Naive B cell (primary cell): ENCODE measurements around the gene CRCP. TPM values are rescaled to one million over a fixed set of nuclear protein-coding genes. Genes with fewer than 3 reads are reported as not detected.
"Not testable (repeated sequence)": the region's sequence is repeated elsewhere in the genome, so short reads cannot be mapped to it uniquely, and the experiment has no call there.

Experiments used
- ATAC-seq, 2 donors: fragments of 150-1000 bp; cut with Tn5 transposase; 2 replicates each; pipeline ENCODE4 v1.10.0; 2021; ENCODE audit warnings: low read depth in 2 of 2, mild to moderate bottlenecking in 2 of 2, moderate library complexity in 2 of 2
- DNase-seq: peaks from one replicate; pipeline ENCODE4 v3.0.0; 2022
- H3K27ac Mint-ChIP-seq, 6 donors: one replicate each; pipeline ENCODE4 v1.8.0; 2020 to 2022; ENCODE audit warnings: mild to moderate bottlenecking in 6 of 6, mixed read lengths in 6 of 6, moderate library complexity in 5 of 6, inconsistent platforms in 2 of 6
- H3K27me3 Mint-ChIP-seq, 3 donors: one replicate each; pipeline ENCODE4 v1.8.0; 2021 to 2022; ENCODE audit warnings: mixed read lengths in 3 of 3, mild to moderate bottlenecking in 1 of 3
- H3K36me3 Mint-ChIP-seq, 2 donors: one replicate each; pipeline ENCODE4 v1.8.0; 2020 to 2022; ENCODE audit warnings: mixed read lengths in 2 of 2, inconsistent platforms in 1 of 2, mild to moderate bottlenecking in 1 of 2
- H3K4me1 Mint-ChIP-seq, 3 donors: one replicate each; pipeline ENCODE4 v1.8.0; 2020 to 2022; ENCODE audit warnings: mixed read lengths in 3 of 3, inconsistent platforms in 1 of 3, mild to moderate bottlenecking in 1 of 3, moderate library complexity in 1 of 3
- H3K4me3 Mint-ChIP-seq, 8 donors: one replicate each; pipeline ENCODE4 v1.8.0; 2020 to 2022; ENCODE audit warnings: mild to moderate bottlenecking in 8 of 8, mixed read lengths in 8 of 8, moderate library complexity in 8 of 8, inconsistent platforms in 2 of 8
- H3K9me3 Mint-ChIP-seq, 7 donors: one replicate each; pipeline ENCODE4 v1.8.0; 2020 to 2022; ENCODE audit warnings: mixed read lengths in 7 of 7, mild to moderate bottlenecking in 5 of 7, inconsistent platforms in 2 of 7, moderate library complexity in 1 of 7
- polyA plus RNA-seq, 6 donors: library from polyadenylated mRNA; unstranded; fragments of 300-500 nt; fragmentation: Illumina TruSeq; gene quantifications; one replicate each; pipeline ENCODE4 v1.2.3, GENCODE V29; 2021; ENCODE audit warnings: low read depth in 6 of 6

The CRCP gene
- polyA plus RNA-seq, 6 donors from 2014 or later, result 12.0 to 44.6 (median 29.8) TPM

DNA sequence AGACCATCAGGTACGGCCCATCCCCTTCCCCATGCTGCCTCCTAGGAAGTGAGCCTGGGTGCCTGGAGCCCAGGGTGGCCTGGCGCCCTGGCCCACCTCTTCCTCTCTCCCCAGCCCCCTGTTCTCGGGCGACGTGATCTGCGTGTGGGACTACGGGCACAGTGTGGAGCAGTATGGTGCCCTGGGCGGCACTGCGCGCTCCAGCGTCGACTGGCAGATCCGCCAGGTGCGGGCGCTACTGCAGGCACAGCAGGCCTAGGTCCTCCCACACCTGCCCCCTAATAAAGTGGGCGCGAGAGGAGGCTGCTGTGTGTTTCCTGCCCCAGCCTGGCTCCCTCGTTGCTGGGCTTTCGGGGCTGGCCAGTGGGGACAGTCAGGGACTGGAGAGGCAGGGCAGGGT lies 22.0 kb upstream of the CRCP start:
- H3K9me3 Mint-ChIP-seq, result no peaks in the 10 kb centered on the region
- no peaks in the 10 kb centered on the region for H3K36me3 Mint-ChIP-seq
- H3K27ac Mint-ChIP-seq, result no peak overlapping the region
- H3K4me1 Mint-ChIP-seq, result no peaks in the 10 kb centered on the region
- ATAC-seq, result no peak
- DNase-seq, result no peak
- no peaks in the 10 kb centered on the region for H3K27me3 Mint-ChIP-seq
- H3K4me3 Mint-ChIP-seq, result no peak overlapping the region

- peak overlapping the region in 2 of 6 donors; percentile 11 to 38 for H3K27ac Mint-ChIP-seq
- DNase-seq (no peak), ATAC-seq (no peak)
- no peak overlapping the region for H3K4me3 Mint-ChIP-seq
- H3K36me3 Mint-ChIP-seq, result no peaks in the 10 kb centered on the region
- H3K27me3 Mint-ChIP-seq, result no peaks in the 10 kb centered on the region
- H3K9me3 Mint-ChIP-seq, result no peaks in the 10 kb centered on the region
- peaks cover 7 to 8% (median 8%) of the 10 kb centered on the region in 3 donors for H3K4me1 Mint-ChIP-seq
These were observed 19.6 kb upstream of the CRCP start for GRCh38 chr7:66095010-66095409.

- no peaks in the 10 kb centered on the region for H3K27me3 Mint-ChIP-seq
- peak overlapping the region in 2 of 8 donors; percentile 74 to 84 for H3K4me3 Mint-ChIP-seq
- ATAC-seq (no peak), DNase-seq (no peak)
- peaks cover 11 to 13% (median 12%) of the 10 kb centered on the region in 3 donors for H3K4me1 Mint-ChIP-seq
- H3K9me3 Mint-ChIP-seq, result no peaks in the 10 kb centered on the region
- peak overlapping the region in 1 of 6 donors; percentile 81 for H3K27ac Mint-ChIP-seq
- no peaks in the 10 kb centered on the region for H3K36me3 Mint-ChIP-seq
These were observed 15.5 kb upstream of the CRCP start for GRCh38 chr7:66099232-66099550.

- Mint-ChIP-seq H3K27me3 (no peaks in the 10 kb centered on the region), H3K27ac (peak overlapping the region; percentile 61 to 98 (median 78)), H3K36me3 (no peaks in the 10 kb centered on the region), H3K9me3 (no peaks in the 10 kb centered on the region), H3K4me1 (peaks cover 11 to 13% (median 12%) of the 10 kb centered on the region in 3 donors), H3K4me3 (peak overlapping the region; percentile 74 to 90 (median 84))
- ATAC-seq (peak; percentile 76 to 82), DNase-seq (no peak)
These were observed 14.9 kb upstream of the CRCP start for GRCh38 chr7:66099551-66100407.

DNA sequence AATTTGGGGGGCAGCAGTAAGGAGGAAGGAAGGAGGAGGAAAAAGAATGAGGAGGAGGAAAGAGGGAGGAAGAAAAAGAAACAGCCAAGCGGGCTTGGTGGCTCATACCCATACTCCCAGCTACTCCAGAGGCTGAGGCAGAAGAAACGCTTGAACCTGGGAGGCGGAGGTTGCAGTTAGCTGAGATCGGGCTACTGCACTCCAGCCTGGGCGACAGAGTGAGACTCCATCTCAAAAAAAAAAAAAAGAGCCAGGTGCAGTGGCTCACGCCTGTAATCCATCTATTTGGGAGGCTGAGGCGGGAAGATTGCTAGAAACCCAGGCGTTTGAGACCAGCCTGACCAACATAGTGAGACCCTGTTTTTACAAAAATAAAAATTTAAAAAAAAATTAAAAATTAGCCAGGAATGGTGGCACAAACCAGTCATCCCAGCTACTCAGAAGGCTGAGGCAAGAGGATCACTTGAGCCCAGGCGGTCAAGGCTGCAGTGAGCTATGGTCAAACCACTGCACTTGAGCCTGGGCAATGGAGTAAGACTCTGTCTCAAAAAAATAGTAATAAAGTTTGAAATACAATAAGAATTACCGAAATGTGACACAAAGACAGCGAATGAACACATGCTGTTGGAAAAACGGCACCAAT lies 14.1 kb upstream of the CRCP start:
- Mint-ChIP-seq H3K4me3 (peak overlapping the region in 7 of 8 donors; percentile 30 to 90 (median 84)), H3K9me3 (no peaks in the 10 kb centered on the region), H3K27me3 (no peaks in the 10 kb centered on the region), H3K36me3 (no peaks in the 10 kb centered on the region), H3K4me1 (peaks cover 11 to 13% (median 12%) of the 10 kb centered on the region in 3 donors), H3K27ac (peak overlapping the region in 4 of 6 donors; percentile 57 to 90 (median 77))
- ATAC-seq (no peak), DNase-seq (no peak)

- ATAC-seq, H3K36me3 Mint-ChIP-seq, DNase-seq, H3K4me3 Mint-ChIP-seq, H3K27ac Mint-ChIP-seq, H3K27me3 Mint-ChIP-seq, H3K9me3 Mint-ChIP-seq: not testable (repeated sequence)
- peaks cover 11 to 13% (median 12%) of the 10 kb centered on the region in 3 donors for H3K4me1 Mint-ChIP-seq
These were observed 12.5 kb upstream of the CRCP start for GRCh38 chr7:66102168-66102567.

DNA sequence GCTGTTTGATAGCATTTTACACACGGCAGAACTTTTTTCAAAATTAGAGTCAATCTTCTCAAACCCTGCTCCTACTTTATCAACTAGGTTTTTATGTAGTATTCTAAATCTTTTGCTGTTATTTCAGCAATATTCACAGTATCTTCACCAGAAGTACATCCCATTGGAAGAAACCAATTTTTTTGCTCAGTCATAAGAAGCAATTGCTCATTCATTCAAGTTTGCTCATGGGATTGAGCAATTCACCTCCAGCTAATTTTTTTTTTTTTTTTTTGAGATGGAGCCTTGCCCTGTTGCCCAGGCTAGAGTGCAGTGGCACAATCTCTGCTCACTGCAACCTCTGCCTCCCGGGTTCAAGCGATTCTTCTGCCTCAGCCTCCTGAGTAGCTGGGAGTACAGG lies 10.7 kb upstream of the CRCP start:
- H3K4me3 Mint-ChIP-seq, H3K9me3 Mint-ChIP-seq, H3K36me3 Mint-ChIP-seq, DNase-seq, ATAC-seq, H3K27ac Mint-ChIP-seq, H3K27me3 Mint-ChIP-seq: not testable (repeated sequence)
- H3K4me1 Mint-ChIP-seq, result peaks cover 10 to 13% (median 11%) of the 10 kb centered on the region in 3 donors

DNA sequence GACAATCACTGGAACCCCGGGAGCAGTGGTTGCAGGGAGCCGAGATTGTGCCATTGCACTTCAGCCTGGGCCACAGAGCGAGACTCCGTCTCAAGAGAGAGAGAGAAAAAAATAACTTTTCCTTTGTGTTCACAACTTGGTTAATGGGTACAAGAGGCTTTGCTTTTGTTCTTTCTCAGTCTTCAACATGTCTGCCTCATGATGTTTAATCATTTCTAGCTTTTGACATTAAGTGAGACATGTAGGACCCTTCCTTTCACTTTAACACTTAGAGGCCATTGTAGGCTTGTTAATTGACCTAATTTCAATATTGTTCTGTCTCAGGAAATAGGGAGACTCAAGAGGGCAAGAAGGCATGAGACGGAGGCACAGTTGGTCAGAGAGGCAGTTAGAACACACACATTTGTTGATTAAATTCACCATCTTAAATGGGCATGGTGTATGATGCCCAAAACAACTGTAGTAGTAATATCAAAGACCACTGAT lies 9.3 kb upstream of the CRCP start:
- Mint-ChIP-seq H3K27ac (peak overlapping the region in 1 of 6 donors; percentile 2), H3K27me3 (no peaks in the 10 kb centered on the region), H3K36me3 (no peaks in the 10 kb centered on the region), H3K4me1 (peaks cover under 1 to 3% (median 2%) of the 10 kb centered on the region in 3 donors), H3K9me3 (no peaks in the 10 kb centered on the region), H3K4me3 (no peak overlapping the region)
- DNase-seq (no peak), ATAC-seq (no peak)

GRCh38 chr7:66108410-66108809 lies 6.2 kb upstream of the CRCP start:
- DNase-seq, ATAC-seq, H3K4me1 Mint-ChIP-seq, H3K27ac Mint-ChIP-seq, H3K9me3 Mint-ChIP-seq, H3K36me3 Mint-ChIP-seq, H3K27me3 Mint-ChIP-seq: not testable (repeated sequence)
- peak overlapping the region in 1 of 8 donors; percentile 42 for H3K4me3 Mint-ChIP-seq

DNA sequence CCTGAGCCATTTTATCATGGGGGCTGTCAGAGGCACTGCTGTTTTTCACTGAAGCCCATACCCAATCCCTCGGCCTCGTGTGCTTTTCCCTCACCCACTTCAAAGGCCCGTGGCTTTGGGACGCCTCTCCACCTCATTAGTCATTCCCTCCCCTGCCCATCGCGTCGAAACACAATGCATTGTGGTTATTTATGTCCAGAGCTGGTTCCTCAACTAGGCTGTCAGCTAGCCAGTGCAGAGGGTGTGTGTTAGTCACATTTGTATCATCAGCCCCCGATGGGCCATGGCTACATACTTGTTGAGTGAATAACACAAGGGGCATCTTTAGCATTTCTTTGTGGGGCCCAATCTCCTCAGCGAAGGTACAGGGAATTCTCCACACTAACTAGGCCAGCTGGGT lies 3.8 kb upstream of the CRCP start:
- Mint-ChIP-seq H3K36me3 (no peaks in the 10 kb centered on the region), H3K4me1 (peaks cover 9 to 18% (median 12%) of the 10 kb centered on the region in 3 donors), H3K27me3 (no peaks in the 10 kb centered on the region), H3K9me3 (peaks cover 0 to 2% (median 0%) of the 10 kb centered on the region in 7 donors), H3K4me3 (peak overlapping the region in 2 of 8 donors; percentile 43 to 69), H3K27ac (no peak overlapping the region)
- DNase-seq (no peak), ATAC-seq (no peak)

DNA sequence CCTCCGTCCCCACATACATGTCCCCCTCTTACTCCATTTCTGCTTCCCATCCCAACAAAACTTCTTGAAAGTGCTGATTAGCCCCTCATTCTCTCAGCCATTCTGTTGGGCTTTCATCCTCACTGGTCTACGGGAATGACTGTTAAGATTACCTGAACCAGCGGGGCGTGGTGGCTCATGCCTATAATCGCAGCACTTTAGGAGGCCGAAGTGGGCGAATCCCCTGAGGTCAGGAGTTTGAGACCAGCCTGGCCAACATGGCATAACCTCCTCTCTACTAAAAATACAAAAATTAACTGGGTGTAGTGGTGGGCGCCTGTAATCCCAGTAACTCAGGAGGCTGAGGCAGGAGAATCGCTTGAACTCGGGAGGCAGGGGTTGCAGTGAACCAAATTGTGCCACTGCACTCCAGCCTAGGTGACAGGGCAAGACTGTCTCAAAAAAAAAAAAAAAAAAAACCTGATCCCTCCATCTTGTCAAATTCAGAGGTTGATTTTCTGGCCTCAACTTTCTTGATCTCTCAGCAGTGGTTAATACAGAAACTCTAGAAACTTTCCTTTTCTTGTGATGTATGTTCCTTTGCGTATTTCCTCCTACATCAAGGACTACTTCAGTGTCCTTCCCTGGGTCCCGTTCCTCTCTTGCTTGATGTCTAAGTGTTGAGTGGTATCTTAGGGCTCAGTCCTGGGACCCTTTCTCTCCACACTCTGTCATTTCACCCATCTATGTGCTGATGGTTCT lies 2.2 kb downstream of the CRCP start:
- not testable (repeated sequence) for H3K9me3 Mint-ChIP-seq, H3K36me3 Mint-ChIP-seq, ATAC-seq, DNase-seq, H3K27me3 Mint-ChIP-seq
- Mint-ChIP-seq H3K27ac (peak overlapping the region; percentile 42 to 93 (median 54)), H3K4me1 (peaks cover 35 to 57% (median 45%) of the 10 kb centered on the region in 3 donors), H3K4me3 (peak overlapping the region; percentile 32 to 95 (median 74))

GRCh38 chr7:66118603-66119002 lies 4.0 kb downstream of the CRCP start:
- no peaks in the 10 kb centered on the region for H3K36me3 Mint-ChIP-seq
- no peaks in the 10 kb centered on the region for H3K27me3 Mint-ChIP-seq
- H3K9me3 Mint-ChIP-seq, result no peaks in the 10 kb centered on the region
- H3K4me1 Mint-ChIP-seq, result peaks cover 35 to 57% (median 45%) of the 10 kb centered on the region in 3 donors
- peak overlapping the region in 2 of 8 donors; percentile 60 to 95 for H3K4me3 Mint-ChIP-seq
- ATAC-seq (no peak), DNase-seq (no peak)
- H3K27ac Mint-ChIP-seq, result no peak overlapping the region

GRCh38 chr7:66119245-66119850 lies 4.7 kb downstream of the CRCP start:
- Mint-ChIP-seq H3K4me3 (peak overlapping the region in 1 of 8 donors; percentile 95), H3K4me1 (peaks cover 36 to 53% (median 46%) of the 10 kb centered on the region in 3 donors), H3K9me3 (no peaks in the 10 kb centered on the region), H3K36me3 (no peaks in the 10 kb centered on the region), H3K27me3 (no peaks in the 10 kb centered on the region), H3K27ac (peak overlapping the region in 3 of 6 donors; percentile 1 to 37 (median 27))
- DNase-seq (no peak), ATAC-seq (no peak)
